Ureter (tissue), 1 donor: ENCODE results near the gene KIRREL3. TPM values are rescaled to one million over a fixed set of nuclear protein-coding genes. Genes with fewer than 3 reads are reported as not detected.
"Not testable (repeated sequence)": the region's sequence is repeated elsewhere in the genome, so short reads cannot be mapped to it uniquely, and the experiment has no call there.

ENCODE experiments used
- DNase-seq: peaks from one replicate; pipeline ENCODE4 v3.0.0-alpha.2; 2020; ENCODE audit warnings: low spot score
- total RNA-seq: library from RNA; stranded (reverse); gene quantifications from one replicate; pipeline ENCODE4 v1.2.4, GENCODE V29; 2023
- donor health status: DM: yes; HTN: yes; CAD: no.

KIRREL3 gene
- total RNA-seq, 1 donor from 2014 or later: not detected

GRCh38 chr11:126383339-126384335 is 616.9 kb downstream of the KIRREL3 start:
- peak; percentile 44 for DNase-seq

GRCh38 chr11:126382641-126383040 is 617.9 kb downstream of the KIRREL3 start:
- peak; percentile 44 for DNase-seq

DNA sequence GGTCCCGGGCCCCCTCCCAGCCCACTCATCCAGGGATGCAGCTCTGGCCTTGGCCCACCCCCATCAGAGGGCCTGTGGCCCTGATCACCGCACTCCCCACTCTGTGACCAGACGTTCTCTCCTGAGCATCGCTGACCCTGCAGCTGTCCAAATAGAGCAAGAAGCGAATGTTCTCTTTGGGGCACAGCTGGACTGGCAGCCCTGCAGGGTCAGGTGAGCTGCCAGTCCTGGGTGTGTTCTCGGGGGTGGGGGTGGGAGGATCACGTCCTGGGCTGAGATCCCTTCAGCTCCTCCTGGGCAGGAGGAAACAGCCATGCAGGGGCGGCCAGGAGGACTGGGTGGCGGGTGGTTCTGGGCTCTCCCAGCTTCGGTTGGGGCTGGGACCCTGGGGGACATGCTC is 618.6 kb downstream of the KIRREL3 start:
- not testable (repeated sequence) for DNase-seq

- DNase-seq: no peak
Measured at GRCh38 chr11:126380909-126381308, 619.7 kb downstream of the KIRREL3 start.

DNA sequence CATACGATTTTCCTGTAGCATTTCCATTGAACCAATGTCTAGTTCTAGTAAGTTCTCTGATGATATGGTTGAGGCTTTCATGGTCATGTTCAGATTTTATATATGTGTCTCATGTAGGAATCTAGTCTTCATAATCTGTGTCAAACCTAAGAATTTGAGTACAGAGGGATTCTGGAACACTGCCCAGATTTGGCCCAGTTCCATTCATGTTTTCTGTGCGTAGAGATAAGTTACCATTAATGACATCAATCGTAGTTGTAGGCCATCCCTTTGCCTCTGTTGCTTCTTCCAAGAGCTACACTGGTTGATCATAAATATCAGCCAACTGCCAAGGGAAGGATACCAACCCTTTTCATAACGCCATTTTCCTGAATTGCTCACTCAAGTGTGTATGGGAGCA is 621.8 kb downstream of the KIRREL3 start:
- DNase-seq: no peak

GRCh38 chr11:126375726-126376125 is 624.8 kb downstream of the KIRREL3 start:
- no peak for DNase-seq

DNA sequence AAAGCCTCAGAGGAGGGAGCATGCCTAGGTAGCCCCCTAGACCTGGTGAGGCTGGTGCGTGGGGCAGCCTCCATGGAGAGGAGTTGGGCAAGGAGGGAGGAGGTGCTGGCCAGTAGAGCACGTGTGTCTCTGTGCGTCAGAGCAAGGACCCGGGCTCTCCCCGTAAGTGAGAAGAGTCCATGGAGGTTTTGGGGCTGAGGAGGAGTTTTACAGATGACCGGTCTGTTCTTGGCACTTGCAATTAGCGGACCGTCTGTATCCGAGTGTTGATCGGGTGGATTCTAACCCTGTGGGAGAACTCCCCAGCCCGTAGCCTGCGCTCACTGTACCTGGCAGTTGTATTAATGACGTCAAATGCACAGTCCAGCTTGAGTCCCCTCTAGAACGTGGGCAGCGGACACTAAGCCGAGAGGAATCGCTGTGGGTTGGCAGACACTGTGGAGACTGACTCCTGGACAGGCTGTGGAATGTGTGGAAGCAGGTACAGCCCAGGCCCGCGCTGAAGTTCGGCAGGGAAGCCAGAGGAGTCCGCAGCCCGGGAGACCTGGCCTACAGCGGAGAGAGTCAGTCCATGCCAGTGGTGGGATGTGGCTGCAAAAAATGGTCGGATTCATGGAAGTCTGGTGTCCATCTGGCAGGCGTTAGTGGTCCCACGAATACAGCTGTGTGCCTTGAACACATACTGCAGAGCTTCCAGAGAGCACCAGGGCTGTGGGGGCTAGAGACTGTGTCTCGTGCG is 625.8 kb downstream of the KIRREL3 start:
- not testable (repeated sequence) for DNase-seq

DNA sequence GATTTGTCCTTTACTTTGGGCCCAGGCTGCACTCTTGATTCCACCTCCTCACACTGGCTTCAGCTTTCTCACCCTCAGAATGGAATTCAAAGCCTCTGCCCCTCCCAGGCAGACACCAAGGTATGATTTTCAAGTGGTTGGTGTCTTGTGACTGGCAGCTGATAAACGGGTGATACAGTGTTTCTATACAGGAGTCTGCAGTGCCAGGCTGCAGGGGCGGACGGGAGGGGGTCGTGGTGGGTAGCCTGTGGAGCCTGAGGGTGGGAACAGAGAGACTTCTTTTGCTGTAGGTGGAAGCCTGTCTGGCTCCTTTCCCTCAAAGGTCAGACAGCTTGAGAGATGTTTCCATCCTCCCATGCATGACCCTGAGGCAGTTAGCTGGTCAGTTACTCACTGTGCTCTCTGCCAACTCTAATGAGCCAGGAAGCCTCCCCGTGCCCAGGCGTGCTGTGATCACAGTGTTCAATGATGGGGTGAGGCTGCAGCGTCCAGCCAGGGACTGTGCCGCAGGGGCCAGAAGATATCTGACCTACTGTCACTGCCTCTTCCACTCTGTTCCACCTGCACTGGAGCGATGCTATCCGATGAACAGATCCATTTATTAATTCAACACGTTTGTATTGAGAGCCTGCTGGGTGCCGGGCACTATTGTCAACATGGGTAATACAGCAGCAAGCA is 627.0 kb downstream of the KIRREL3 start:
- not testable (repeated sequence) for DNase-seq
